ENCODE data around the gene UXT.

DNA sequence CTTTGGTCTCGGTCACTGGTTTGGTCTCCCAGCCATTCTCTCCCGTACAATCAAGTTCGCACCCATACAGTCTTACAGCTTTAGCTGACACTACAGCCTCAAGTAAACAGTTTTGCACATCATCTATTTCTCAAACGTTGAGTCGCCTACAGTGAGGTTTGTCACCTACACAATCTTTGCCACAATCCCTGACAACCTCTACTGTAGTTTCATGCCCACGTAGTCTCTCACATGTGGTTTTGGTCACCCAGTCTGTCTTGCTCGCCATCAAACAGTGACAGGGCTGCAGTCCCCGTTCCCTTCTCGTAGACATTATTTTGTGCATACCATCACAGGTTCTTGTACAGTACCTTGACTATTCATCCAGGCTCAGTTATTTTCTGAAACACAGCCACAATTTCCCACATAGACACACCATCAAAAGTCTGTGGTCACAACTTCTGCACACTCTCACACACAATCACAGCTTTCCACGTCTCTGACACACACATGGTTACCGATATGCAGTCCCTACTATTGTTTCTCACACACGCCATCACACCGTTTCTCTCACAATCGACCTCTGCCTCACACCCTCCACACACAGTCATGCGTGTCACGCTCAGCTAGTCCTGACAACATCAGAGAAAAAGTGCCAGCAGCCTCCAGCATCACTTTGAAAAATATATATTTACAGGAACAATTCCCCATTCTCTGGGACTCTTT lies 24.0 kb downstream of the UXT start:
- TF ChIP-seq YY1 (IDR thresholded peaks at IDR 0.05; ENCODE audit: insufficient read depth, insufficient read length) = no peak
- no peak for TF ChIP-seq ZNF274 (IDR thresholded peaks at IDR 0.05; ENCODE audit: low read depth, low read length)

Data from NT2/D1 (cell line).